Trophoblast cell (in vitro differentiated cells and primary cell): ENCODE results near the gene TGFBRAP1.

Source experiments
- DNase-seq, 2 donors: peaks; one replicate each; pipeline ENCODE4 v3.0.0-alpha.2; 2016
- H2AFZ ChIP-seq: 2 replicates; pipeline ENCODE4 v1.6.1; 2013; ENCODE audit warnings: low read length, moderate library complexity, mild to moderate bottlenecking; ENCODE audit not compliant: insufficient read depth, poor library complexity
- H2AK5ac ChIP-seq: 2 replicates; pipeline ENCODE4 v1.6.1; 2013; ENCODE audit warnings: mild to moderate bottlenecking, low read length
- H2BK120ac ChIP-seq: 2 replicates; pipeline ENCODE4 v1.6.1; 2013; ENCODE audit warnings: low read length, mild to moderate bottlenecking, moderate library complexity; ENCODE audit not compliant: insufficient read depth, poor library complexity
- H2BK12ac ChIP-seq: 2 replicates; pipeline ENCODE4 v1.6.1; 2013; ENCODE audit warnings: mild to moderate bottlenecking, low read length, moderate library complexity
- H2BK5ac ChIP-seq: 2 replicates; pipeline ENCODE4 v1.6.1; 2013; ENCODE audit warnings: low read length, low read depth, moderate library complexity, mild to moderate bottlenecking; ENCODE audit not compliant: poor library complexity
- H3K14ac ChIP-seq: 2 replicates; pipeline ENCODE4 v1.6.1; 2013; ENCODE audit warnings: mild to moderate bottlenecking, low read length
- H3K18ac ChIP-seq: 2 replicates; pipeline ENCODE4 v1.6.1; 2013; ENCODE audit warnings: mild to moderate bottlenecking, low read length
- H3K23ac ChIP-seq: 2 replicates; pipeline ENCODE4 v1.6.1; 2013; ENCODE audit warnings: low read length
- H3K27ac ChIP-seq: 2 replicates; pipeline ENCODE4 v1.5.1; 2013; ENCODE audit warnings: low read depth, mild to moderate bottlenecking, inconsistent platforms, low read length, moderate library complexity
- H3K27me3 ChIP-seq: 2 replicates; pipeline ENCODE4 v1.6.1; 2013; ENCODE audit warnings: inconsistent platforms, mild to moderate bottlenecking, low read length, moderate library complexity; ENCODE audit not compliant: insufficient read depth
- H3K36me3 ChIP-seq, 2 experiments: 1 replicate in 1 of 2; 2 replicates in 1 of 2; pipeline ENCODE4 v1.6.1; 2013; ENCODE audit warnings: low read length in 2 of 2, mild to moderate bottlenecking in 2 of 2, moderate library complexity in 1 of 2; ENCODE audit not compliant: insufficient read depth in 2 of 2, control insufficient read depth in 1 of 2
- H3K4ac ChIP-seq: 2 replicates; pipeline ENCODE4 v1.6.1; 2013; ENCODE audit warnings: low read depth, mild to moderate bottlenecking, low read length, moderate library complexity
- H3K4me1 ChIP-seq, 2 experiments: 1 replicate in 1 of 2; 2 replicates in 1 of 2; pipeline ENCODE4 v1.6.1; 2013; ENCODE audit warnings: low read length in 2 of 2, mild to moderate bottlenecking in 2 of 2, moderate library complexity in 1 of 2; ENCODE audit not compliant: insufficient read depth in 2 of 2, control insufficient read depth in 1 of 2
- H3K4me2 ChIP-seq: 2 replicates; pipeline ENCODE4 v1.6.1; 2013; ENCODE audit warnings: inconsistent platforms, mild to moderate bottlenecking, low read length, moderate library complexity
- H3K4me3 ChIP-seq: 2 replicates; pipeline ENCODE4 v1.5.1; 2013; ENCODE audit warnings: mild to moderate bottlenecking, low read depth, low read length, inconsistent platforms
- H3K79me1 ChIP-seq: one replicate; pipeline ENCODE4 v1.6.1; 2013; ENCODE audit warnings: low read length
- H3K79me2 ChIP-seq: 2 replicates; pipeline ENCODE4 v1.6.1; 2013; ENCODE audit warnings: low read length, mild to moderate bottlenecking; ENCODE audit not compliant: control insufficient read depth, insufficient read depth, poor library complexity
- H3K9ac ChIP-seq: 2 replicates; pipeline ENCODE4 v1.6.1; 2013; ENCODE audit warnings: mild to moderate bottlenecking, low read length
- H3K9me3 ChIP-seq: 2 replicates; pipeline ENCODE4 v1.6.1; 2013; ENCODE audit warnings: low read depth, mild to moderate bottlenecking, control low read depth, inconsistent platforms, low read length; ENCODE audit not compliant: insufficient read depth
- H4K12ac ChIP-seq: 2 replicates; pipeline ENCODE4 v1.6.1; 2013; ENCODE audit warnings: low read depth, mild to moderate bottlenecking, low read length, moderate library complexity
- H4K8ac ChIP-seq: 2 replicates; pipeline ENCODE4 v1.6.1; 2013; ENCODE audit warnings: low read depth, mild to moderate bottlenecking, low read length, moderate library complexity
- H4K91ac ChIP-seq: one replicate; pipeline ENCODE4 v1.6.1; 2013; ENCODE audit warnings: low read depth, mild to moderate bottlenecking, low read length, moderate library complexity
- WGBS: extraction: QIAGEN DNeasy Blood & Tissue Kit; methylation state at CpG from one replicate; pipeline ENCODE4 v1.1.7; 2013; ENCODE audit warnings: missing lambda C conversion rate; ENCODE audit not compliant: insufficient read length, insufficient coverage; ENCODE audit errors: extremely low coverage; 5-methylcytosine and 5-hydroxymethylcytosine counted together

The TGFBRAP1 gene

DNA sequence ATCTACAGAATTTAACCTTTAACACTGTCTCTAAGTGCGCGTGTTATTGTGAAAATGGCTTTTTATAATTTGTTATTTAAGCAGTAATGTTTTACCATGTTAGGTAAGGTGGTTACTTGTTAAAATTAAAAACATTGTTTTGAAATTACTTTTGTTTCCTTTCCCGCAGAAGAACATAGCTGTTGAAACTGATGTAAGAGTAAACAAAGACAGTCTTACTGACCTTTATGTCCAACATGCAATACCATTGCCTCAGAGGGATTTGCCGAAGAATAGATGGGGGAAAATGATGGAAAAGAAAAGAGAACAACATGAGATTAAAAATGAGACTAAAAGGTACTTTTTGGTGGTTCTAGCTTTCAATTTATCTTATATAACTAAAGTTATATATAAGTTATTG is 9.9 kb upstream of the TGFBRAP1 start:
- peaks cover 8 to 19% of the 10 kb centered on the region in 2 experiments for H3K36me3 ChIP-seq
- H2BK120ac ChIP-seq: no peak overlapping the region
- H3K9ac ChIP-seq: no peak overlapping the region
- no peak for DNase-seq
- no peak overlapping the region for H4K12ac ChIP-seq
- no peak overlapping the region for H2BK5ac ChIP-seq
- no peak overlapping the region for H3K23ac ChIP-seq
- peaks cover 7% of the 10 kb centered on the region for H3K79me1 ChIP-seq
- no peak overlapping the region for H3K4me3 ChIP-seq
- H3K27ac ChIP-seq: no peak overlapping the region
- no peak overlapping the region for H3K14ac ChIP-seq
- no peak overlapping the region for H2AFZ ChIP-seq
- peak overlapping the region; percentile 55 for H3K4ac ChIP-seq
- no peak overlapping the region for H2BK12ac ChIP-seq
- WGBS: no CpG with 5 or more reads among the region's 4 CpGs
- no peaks in the 10 kb centered on the region for H3K27me3 ChIP-seq
- no peak overlapping the region for H4K91ac ChIP-seq
- H3K18ac ChIP-seq: no peak overlapping the region
- no peak overlapping the region for H4K8ac ChIP-seq
- H3K4me2 ChIP-seq: no peak overlapping the region
- H3K4me1 ChIP-seq: peaks cover 0 to 1% of the 10 kb centered on the region in 2 experiments
- H2AK5ac ChIP-seq: no peak overlapping the region
- H3K79me2 ChIP-seq: peaks cover 8% of the 10 kb centered on the region
- H3K9me3 ChIP-seq: no peaks in the 10 kb centered on the region

DNA sequence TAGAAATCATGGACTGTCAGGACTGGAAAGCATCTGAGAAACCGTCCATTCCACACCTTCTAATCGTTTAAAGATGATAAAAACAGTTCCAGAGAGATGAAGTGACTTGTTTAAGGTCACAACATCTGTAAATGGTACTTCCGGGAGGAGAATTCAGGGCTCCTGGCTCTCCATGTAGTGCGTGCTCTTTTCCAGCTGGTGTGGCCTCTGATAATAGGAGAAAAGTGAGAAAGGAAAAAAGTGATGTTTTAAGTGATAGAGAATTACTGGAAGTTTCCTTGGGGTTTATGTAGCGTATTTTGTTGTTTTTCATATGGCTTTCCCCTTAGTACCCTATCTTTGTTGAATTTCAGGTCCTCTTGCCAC is 8.5 kb upstream of the TGFBRAP1 start:
- Histone ChIP-seq H2AFZ (peak overlapping the region; percentile 77), H3K27ac (no peak overlapping the region), H3K4me2 (peak overlapping the region; percentile 63), H2AK5ac (no peak overlapping the region), H3K9ac (peak overlapping the region; percentile 86), H3K27me3 (no peaks in the 10 kb centered on the region), H3K4ac (peak overlapping the region; percentile 96), H2BK120ac (no peak overlapping the region), H2BK12ac (no peak overlapping the region), H3K23ac (no peak overlapping the region), H3K79me1 (peaks cover 7% of the 10 kb centered on the region), H3K79me2 (peaks cover 8% of the 10 kb centered on the region), H4K91ac (no peak overlapping the region), H3K4me1 (peaks cover 0 to 1% of the 10 kb centered on the region in 2 experiments), H3K36me3 (peaks cover 5 to 17% of the 10 kb centered on the region in 2 experiments), H3K14ac (no peak overlapping the region), H4K12ac (no peak overlapping the region), H3K4me3 (peak overlapping the region; percentile 89), H3K18ac (peak overlapping the region; percentile 64), H2BK5ac (no peak overlapping the region), H3K9me3 (no peaks in the 10 kb centered on the region), H4K8ac (peak overlapping the region; percentile 90)
- 100% methylated on average over 1 of the region's 5 CpGs for WGBS
- DNase-seq: peak in 1 of 2 donors; percentile 33

DNA sequence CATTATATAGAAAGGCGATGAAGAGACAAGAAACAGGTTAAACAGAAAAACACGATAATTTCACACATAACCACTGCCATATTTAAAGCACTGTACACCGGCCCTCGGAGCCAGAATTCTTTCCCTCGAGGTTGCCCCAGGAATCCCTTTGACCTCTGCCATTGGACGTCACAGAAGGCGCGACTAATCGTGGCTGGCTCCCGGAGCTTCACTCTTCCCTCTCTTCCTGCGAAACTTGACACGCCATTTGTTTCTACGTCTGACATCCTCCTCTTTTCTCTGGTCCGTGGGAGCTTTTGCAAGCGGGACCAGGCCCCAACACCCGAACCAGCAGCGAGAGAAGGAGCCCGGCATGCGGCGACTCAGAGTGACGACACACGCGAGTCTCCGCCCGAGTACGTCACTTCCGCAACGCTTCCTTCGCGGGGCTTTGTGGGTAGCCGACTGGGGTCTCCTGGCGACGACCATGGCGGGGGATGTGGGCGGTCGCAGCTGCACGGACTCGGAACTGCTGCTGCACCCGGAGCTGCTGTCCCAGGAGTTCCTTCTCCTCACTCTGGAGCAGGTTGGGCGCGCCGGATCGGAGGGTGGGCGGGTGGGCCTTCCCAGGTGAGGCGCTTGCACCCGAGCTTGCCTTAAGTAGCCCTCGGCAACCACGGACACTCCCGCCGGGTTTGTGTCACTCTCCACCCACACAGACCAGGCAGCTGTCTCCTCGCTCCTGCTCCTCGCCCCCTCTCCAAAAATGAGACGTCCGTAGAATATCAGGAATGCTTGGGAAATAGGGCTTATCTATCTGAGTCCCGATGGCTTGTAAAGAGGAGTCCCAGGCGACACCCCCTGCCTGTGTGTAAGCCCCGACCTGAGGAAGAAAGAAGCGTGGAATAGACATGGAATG is 7.8 kb upstream of the TGFBRAP1 start, which contains the start of gene C2orf49:
C2orf49 (plus strand) TSS at position 419 of the 898 bp plus-strand sequence; CDS start at position 467, 48 bp downstream.
- peak within 1 kb of the TSS; percentile 93 for H3K4me2 ChIP-seq
- peak within 1 kb of the TSS; percentile 100 for H3K18ac ChIP-seq
- H2BK5ac ChIP-seq: peak within 1 kb of the TSS; percentile 100
- H4K12ac ChIP-seq: peak within 1 kb of the TSS; percentile 100
- peak within 1 kb of the TSS; percentile 78 for H2AK5ac ChIP-seq
- no peak within 1 kb of the TSS for H3K23ac ChIP-seq
- H2BK120ac ChIP-seq: peak within 1 kb of the TSS; percentile 100
- H3K9ac ChIP-seq: peak within 1 kb of the TSS; percentile 89
- peaks cover 4 to 15% of the 10 kb centered on the region in 2 experiments for H3K36me3 ChIP-seq
- peaks cover 8% of the 10 kb centered on the region for H3K79me2 ChIP-seq
- peak within 1 kb of the TSS; percentile 89 for H3K4me3 ChIP-seq
- peak within 1 kb of the TSS; percentile 100 for H4K8ac ChIP-seq
- peaks cover 7% of the 10 kb centered on the region for H3K79me1 ChIP-seq
- peak within 1 kb of the TSS; percentile 100 for H2AFZ ChIP-seq
- peak within 1 kb of the TSS; percentile 85 for H2BK12ac ChIP-seq
- H3K27ac ChIP-seq: peak within 1 kb of the TSS; percentile 91
- no CpG with 5 or more reads among the region's 58 CpGs for WGBS
- peak; percentile 79 to 89 for DNase-seq
- H3K4me1 ChIP-seq: peaks cover 0 to 1% of the 10 kb centered on the region in 2 experiments
- H4K91ac ChIP-seq: peak within 1 kb of the TSS; percentile 100
- H3K27me3 ChIP-seq: no peaks in the 10 kb centered on the region
- peak within 1 kb of the TSS; percentile 99 for H3K4ac ChIP-seq
- H3K9me3 ChIP-seq: no peaks in the 10 kb centered on the region
- peak within 1 kb of the TSS; percentile 100 for H3K14ac ChIP-seq

DNA sequence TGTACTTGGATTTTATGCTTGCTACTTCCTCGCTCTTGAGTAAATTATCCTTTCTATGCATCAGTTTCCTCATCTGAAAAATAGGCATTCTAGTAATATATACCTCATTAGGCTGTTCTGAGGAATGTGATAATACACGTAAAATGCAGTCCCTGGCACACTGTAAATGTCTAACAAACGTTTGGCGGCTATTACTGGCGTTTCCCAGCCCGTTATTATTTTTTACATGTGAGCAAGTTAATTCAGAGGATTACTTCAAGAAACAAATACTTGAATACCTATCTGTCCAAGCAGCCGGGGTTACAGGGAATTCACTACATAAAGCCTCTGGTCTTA is 7.2 kb upstream of the TGFBRAP1 start:
- peaks cover 0 to 1% of the 10 kb centered on the region in 2 experiments for H3K4me1 ChIP-seq
- peaks cover 2 to 13% of the 10 kb centered on the region in 2 experiments for H3K36me3 ChIP-seq
- H3K4me3 ChIP-seq: peak overlapping the region; percentile 89
- H3K4ac ChIP-seq: no peak overlapping the region
- H3K23ac ChIP-seq: no peak overlapping the region
- no peak overlapping the region for H3K18ac ChIP-seq
- H4K91ac ChIP-seq: peak overlapping the region; percentile 31
- H3K14ac ChIP-seq: peak overlapping the region; percentile 65
- no peak overlapping the region for H2BK12ac ChIP-seq
- H2AK5ac ChIP-seq: peak overlapping the region; percentile 73
- no CpG with 5 or more reads among the region's 7 CpGs for WGBS
- H3K27me3 ChIP-seq: no peaks in the 10 kb centered on the region
- H3K9me3 ChIP-seq: no peaks in the 10 kb centered on the region
- H2AFZ ChIP-seq: no peak overlapping the region
- peaks cover 7% of the 10 kb centered on the region for H3K79me1 ChIP-seq
- peak overlapping the region; percentile 88 for H3K9ac ChIP-seq
- H3K79me2 ChIP-seq: peaks cover 8% of the 10 kb centered on the region
- no peak for DNase-seq
- peak overlapping the region; percentile 93 for H3K4me2 ChIP-seq
- no peak overlapping the region for H2BK120ac ChIP-seq
- no peak overlapping the region for H2BK5ac ChIP-seq
- peak overlapping the region; percentile 91 for H3K27ac ChIP-seq
- H4K12ac ChIP-seq: peak overlapping the region; percentile 46
- peak overlapping the region; percentile 90 for H4K8ac ChIP-seq
